ENCODE measurements around the gene CCDC92. TPM values are rescaled to one million over a fixed set of nuclear protein-coding genes. Genes with fewer than 3 reads are reported as not detected.

CCDC92 gene
- polyA plus RNA-seq, 3 donors, result 4.4 to 11.6 (median 5.5) TPM

DNA sequence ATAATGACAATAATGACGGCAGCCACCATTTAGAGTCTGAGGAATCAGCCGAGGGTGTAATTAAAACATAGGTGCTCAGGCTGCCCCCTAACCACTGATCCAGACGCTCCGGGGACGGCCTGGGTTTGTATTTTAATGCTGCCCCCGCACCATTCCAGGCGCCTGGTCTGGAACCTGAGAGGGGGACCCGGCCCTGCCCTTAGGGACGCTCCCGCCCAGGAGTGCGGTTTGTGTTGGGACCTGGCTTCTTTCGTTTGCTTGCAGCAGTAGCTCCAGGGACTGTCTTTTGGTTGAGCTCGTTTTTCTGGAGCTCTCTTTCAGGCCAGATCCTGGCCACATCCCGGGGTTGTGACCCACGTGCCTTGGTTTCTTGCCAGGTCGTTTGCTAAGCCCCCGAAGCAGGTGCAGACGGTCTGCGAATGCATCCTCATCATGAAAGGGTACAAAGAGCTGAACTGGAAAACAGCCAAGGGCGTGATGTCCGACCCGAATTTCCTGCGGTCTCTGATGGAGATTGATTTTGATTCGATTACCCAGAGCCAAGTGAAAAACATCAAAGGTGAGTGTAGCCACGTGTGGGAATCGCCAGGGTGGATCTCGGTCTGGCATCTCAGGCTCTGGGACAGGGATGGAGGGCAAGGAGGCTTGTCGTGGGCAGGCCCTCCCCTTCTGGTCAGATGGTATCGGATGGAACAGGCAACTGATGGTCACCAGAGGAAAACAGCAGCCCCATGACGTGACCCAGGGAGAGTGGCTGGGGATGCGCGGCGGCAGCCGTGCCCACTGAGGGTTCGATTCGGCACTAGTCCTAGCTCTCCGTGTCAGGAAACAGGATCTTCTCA is 63.5 kb downstream of the CCDC92 start:
- TF ChIP-seq, protein P1, sequence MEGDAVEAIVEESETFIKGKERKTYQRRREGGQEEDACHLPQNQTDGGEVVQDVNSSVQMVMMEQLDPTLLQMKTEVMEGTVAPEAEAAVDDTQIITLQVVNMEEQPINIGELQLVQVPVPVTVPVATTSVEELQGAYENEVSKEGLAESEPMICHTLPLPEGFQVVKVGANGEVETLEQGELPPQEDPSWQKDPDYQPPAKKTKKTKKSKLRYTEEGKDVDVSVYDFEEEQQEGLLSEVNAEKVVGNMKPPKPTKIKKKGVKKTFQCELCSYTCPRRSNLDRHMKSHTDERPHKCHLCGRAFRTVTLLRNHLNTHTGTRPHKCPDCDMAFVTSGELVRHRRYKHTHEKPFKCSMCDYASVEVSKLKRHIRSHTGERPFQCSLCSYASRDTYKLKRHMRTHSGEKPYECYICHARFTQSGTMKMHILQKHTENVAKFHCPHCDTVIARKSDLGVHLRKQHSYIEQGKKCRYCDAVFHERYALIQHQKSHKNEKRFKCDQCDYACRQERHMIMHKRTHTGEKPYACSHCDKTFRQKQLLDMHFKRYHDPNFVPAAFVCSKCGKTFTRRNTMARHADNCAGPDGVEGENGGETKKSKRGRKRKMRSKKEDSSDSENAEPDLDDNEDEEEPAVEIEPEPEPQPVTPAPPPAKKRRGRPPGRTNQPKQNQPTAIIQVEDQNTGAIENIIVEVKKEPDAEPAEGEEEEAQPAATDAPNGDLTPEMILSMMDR (IDR thresholded peaks at IDR 0.05), result no peak
- WGBS (ENCODE audit: insufficient coverage), result 90% methylated on average over 35 of the region's 37 CpGs
- intact Hi-C loops (cut with micrococcal nuclease), result loop anchor here in 1 of 2 donors (5.0 kb wide), 1 partner anchor 73 kb away; no protein-coding TSS in a partner anchor
- H3K27ac ChIP-seq (ENCODE audit: low read depth in 1 of 2, low read length in 2 of 2), result no peak overlapping the region
- no peaks in the 10 kb centered on the region for H3K79me2 ChIP-seq (ENCODE audit: insufficient read depth, low read length)
- H3K36me3 Mint-ChIP-seq, result no peaks in the 10 kb centered on the region
- no peak for DNase-seq
- no peaks in the 10 kb centered on the region for H3K36me3 ChIP-seq (replicated peaks in 1 of 2; ENCODE audit: control insufficient read depth in 1 of 2, insufficient read depth in 2 of 2, low read length in 2 of 2)
- no peaks in the 10 kb centered on the region for H3K9me3 ChIP-seq (replicated peaks in 1 of 2; ENCODE audit: control insufficient read depth in 1 of 2, insufficient read depth in 1 of 2, low read length in 2 of 2)
- no peaks in the 10 kb centered on the region for H3K4me1 Mint-ChIP-seq
- H3K4me2 ChIP-seq (replicated peaks; ENCODE audit: extremely low read depth, low read length, poor library complexity, severe bottlenecking), result no peak overlapping the region
- H3K27ac Mint-ChIP-seq, result no peak overlapping the region
- no peak overlapping the region for H3K4me3 ChIP-seq (replicated peaks in 1 of 3; ENCODE audit: low read depth in 2 of 3, low read length in 3 of 3)
- H3K27me3 Mint-ChIP-seq (ENCODE audit: low read depth in 3 of 3), result peaks cover 0 to 9% (median 2%) of the 10 kb centered on the region in 3 donors
- H2AFZ ChIP-seq (ENCODE audit: insufficient read depth, low read depth, low read length, poor library complexity, severe bottlenecking), result no peak overlapping the region
- H4K20me1 ChIP-seq (ENCODE audit: insufficient read depth, low read length), result no peaks in the 10 kb centered on the region
- no peak overlapping the region for H3K9ac ChIP-seq (ENCODE audit: insufficient read depth, low read length, poor library complexity, severe bottlenecking)
- H3K4me1 ChIP-seq (ENCODE audit: control insufficient read depth in 1 of 2, insufficient read depth in 2 of 2, low read length in 2 of 2), result no peaks in the 10 kb centered on the region
- no peaks in the 10 kb centered on the region for H3K9me3 Mint-ChIP-seq
- no peak overlapping the region for H3K4me3 Mint-ChIP-seq
- H3K27me3 ChIP-seq (ENCODE audit: control insufficient read depth in 2 of 2, insufficient read depth in 2 of 2, low read length in 2 of 2), result no peaks in the 10 kb centered on the region

DNA sequence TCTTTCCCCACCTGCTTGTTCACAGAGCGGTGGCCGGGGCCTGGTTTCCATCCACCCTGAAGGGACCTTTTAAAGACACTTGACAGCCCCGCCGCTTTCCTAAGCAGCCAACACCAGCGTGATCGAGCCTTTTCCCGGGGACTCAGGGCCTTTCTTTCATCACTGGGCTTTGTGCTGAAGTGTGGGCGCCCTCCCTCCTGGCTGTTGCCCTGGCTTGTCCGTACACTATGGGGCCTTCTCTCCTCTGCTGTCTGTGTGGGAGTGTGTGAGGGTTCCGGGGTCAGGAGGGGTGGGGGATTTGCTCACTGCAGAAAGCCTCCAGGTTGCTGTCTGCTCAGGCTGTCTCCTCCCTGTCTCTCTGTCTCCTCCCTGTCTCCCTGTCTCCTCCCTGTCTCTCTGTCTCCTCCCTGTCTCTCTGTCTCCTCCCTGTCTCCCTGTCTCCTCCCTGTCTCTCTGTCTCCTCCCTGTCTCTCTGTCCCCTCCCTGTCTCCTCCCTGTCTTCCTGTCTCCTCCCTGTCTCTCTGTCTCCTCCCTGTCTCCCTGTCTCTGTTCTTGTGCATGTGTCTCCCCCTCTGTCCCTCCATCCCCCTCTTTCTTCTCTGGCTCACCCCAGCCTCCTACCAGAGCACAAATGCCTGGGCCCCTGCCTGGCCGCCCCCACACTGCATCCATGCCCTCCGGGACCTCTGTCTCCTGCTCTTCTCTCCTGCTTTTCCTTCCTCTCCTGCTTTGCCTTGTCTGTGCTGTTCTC is 64.7 kb downstream of the CCDC92 start:
- intact Hi-C loops (cut with micrococcal nuclease), result loop anchor here in 1 of 2 donors (5.0 kb wide), 1 partner anchor 74 kb away; no protein-coding TSS in a partner anchor
- TF ChIP-seq, protein P1 (IDR thresholded peaks at IDR 0.05), result no peak
- Histone ChIP-seq H3K9ac (ENCODE audit: insufficient read depth, low read length, poor library complexity, severe bottlenecking) (no peak overlapping the region), H3K79me2 (ENCODE audit: insufficient read depth, low read length) (no peaks in the 10 kb centered on the region), H3K27me3 (ENCODE audit: control insufficient read depth in 2 of 2, insufficient read depth in 2 of 2, low read length in 2 of 2) (no peaks in the 10 kb centered on the region), H3K27ac (ENCODE audit: low read depth in 1 of 2, low read length in 2 of 2) (no peak overlapping the region), H3K4me2 (replicated peaks; ENCODE audit: extremely low read depth, low read length, poor library complexity, severe bottlenecking) (no peak overlapping the region), H4K20me1 (ENCODE audit: insufficient read depth, low read length) (no peaks in the 10 kb centered on the region), H3K4me1 (ENCODE audit: control insufficient read depth in 1 of 2, insufficient read depth in 2 of 2, low read length in 2 of 2) (no peaks in the 10 kb centered on the region), H3K4me3 (replicated peaks in 1 of 3; ENCODE audit: low read depth in 2 of 3, low read length in 3 of 3) (no peak overlapping the region), H3K9me3 (replicated peaks in 1 of 2; ENCODE audit: control insufficient read depth in 1 of 2, insufficient read depth in 1 of 2, low read length in 2 of 2) (no peaks in the 10 kb centered on the region), H3K36me3 (replicated peaks in 1 of 2; ENCODE audit: control insufficient read depth in 1 of 2, insufficient read depth in 2 of 2, low read length in 2 of 2) (no peaks in the 10 kb centered on the region), H2AFZ (ENCODE audit: insufficient read depth, low read depth, low read length, poor library complexity, severe bottlenecking) (no peak overlapping the region)
- no peak overlapping the region for H3K27ac Mint-ChIP-seq
- no peaks in the 10 kb centered on the region for H3K9me3 Mint-ChIP-seq
- H3K36me3 Mint-ChIP-seq, result no peaks in the 10 kb centered on the region
- DNase-seq, result no peak
- no peaks in the 10 kb centered on the region for H3K4me1 Mint-ChIP-seq
- 93% methylated on average over 9 of the region's 12 CpGs for WGBS (ENCODE audit: insufficient coverage)
- no peak overlapping the region for H3K4me3 Mint-ChIP-seq
- H3K27me3 Mint-ChIP-seq (ENCODE audit: low read depth in 3 of 3), result peaks cover 2 to 9% (median 2%) of the 10 kb centered on the region in 3 donors

Data from CD14-positive monocyte (primary cell).